ES-I3 (cell line): ENCODE results near the gene USP36.

Source experiments
- H3K36me3 ChIP-seq: 2 replicates; pipeline ENCODE4 v1.6.1; 2013; ENCODE audit warnings: mild to moderate bottlenecking, low read length, control low read depth, moderate library complexity; ENCODE audit not compliant: insufficient read depth
- H3K4me1 ChIP-seq: 2 replicates; pipeline ENCODE4 v1.6.1; 2013; ENCODE audit warnings: mild to moderate bottlenecking, control low read depth, low read length; ENCODE audit not compliant: insufficient read depth
- H3K9ac ChIP-seq: 2 replicates; pipeline ENCODE4 v1.6.1; 2013; ENCODE audit warnings: low read depth, mild to moderate bottlenecking, low read length, moderate library complexity
- H3K9me3 ChIP-seq: 2 replicates; pipeline ENCODE4 v1.6.1; 2013; ENCODE audit warnings: mild to moderate bottlenecking, low read length, moderate library complexity; ENCODE audit not compliant: control insufficient read depth, insufficient read depth

Gene USP36

DNA sequence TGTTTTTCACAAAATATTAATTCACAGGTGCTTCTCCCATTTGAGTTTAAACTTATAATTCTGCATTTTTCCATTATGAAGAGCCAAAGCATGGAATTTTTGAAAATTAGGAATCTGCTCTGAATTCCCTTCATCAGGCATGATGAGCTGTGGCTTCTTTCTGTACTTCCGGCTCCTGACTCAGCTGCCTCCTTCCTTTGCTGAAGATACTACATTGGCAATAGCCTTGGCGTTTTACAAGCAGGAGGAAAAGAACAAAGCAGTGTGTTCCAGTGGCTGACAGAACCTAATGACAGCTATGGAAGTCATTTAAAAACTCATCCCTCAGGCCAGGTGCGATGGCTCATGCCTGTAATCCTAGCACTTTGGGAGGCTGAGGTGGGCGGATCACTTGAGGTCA, 18.4 kb upstream of the USP36 start:
- no peaks in the 10 kb centered on the region for H3K36me3 ChIP-seq
- no peaks in the 10 kb centered on the region for H3K9me3 ChIP-seq

DNA sequence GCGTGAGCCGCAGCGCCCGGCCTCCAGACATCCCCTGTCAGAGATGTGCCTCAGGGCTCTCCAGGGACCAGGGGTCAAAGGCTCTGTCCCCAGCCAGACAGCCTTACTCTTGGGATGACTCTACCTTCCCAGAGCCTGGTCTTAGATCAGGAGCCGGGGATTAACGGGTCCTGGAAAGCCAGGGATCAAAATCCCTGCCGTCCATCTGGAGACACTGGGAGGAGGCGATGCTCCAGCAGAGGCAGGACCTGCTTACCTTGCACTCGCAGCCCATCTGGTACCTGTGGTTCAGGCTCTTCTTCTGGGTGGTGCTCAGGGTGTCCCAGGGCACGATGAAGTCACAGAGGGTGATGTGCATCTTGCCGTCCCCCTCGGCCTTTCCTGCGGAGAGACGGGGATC, 16.7 kb upstream of the USP36 start:
- Histone ChIP-seq H3K9me3 (no peaks in the 10 kb centered on the region), H3K9ac (no peak overlapping the region), H3K36me3 (no peaks in the 10 kb centered on the region), H3K4me1 (peaks cover 7% of the 10 kb centered on the region; the same call in 1 of the 2 replicates)

More for the DNA sequence above, 18.4 kb upstream of the USP36 start:
- Histone ChIP-seq H3K4me1 (peaks cover 10% of the 10 kb centered on the region; the same call in 1 of the 2 replicates), H3K9ac (no peak overlapping the region)

DNA sequence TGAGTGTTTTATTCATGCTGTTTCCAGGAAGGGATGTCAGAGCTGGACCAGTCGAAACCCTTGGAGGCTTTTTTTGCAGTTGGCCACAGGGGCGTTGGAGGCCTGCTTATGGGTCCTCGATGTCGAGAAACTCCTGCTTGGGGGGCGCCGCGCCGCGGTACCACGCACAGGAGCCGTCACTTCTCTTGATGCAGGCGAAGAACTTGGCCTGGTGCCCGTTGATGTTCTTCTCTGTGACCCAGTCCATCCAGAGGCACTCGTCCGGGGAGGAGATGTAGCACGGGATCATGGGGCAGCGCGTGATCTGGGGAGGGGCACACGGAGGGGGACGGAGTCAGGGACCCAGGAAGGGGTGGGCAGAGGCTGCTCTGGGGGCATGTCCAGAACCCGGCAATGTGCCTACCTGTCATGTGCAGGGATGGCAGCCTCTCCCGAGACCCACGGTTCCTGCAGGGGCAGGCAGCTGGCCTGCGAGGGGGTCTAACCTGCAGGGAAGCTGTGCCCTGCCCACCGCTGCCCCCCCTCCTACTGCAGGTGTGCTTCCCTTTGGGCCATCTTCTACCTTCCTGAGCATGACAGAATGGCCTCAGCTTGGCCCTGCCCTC, 15.0 kb upstream of the USP36 start:
- no peaks in the 10 kb centered on the region for H3K9me3 ChIP-seq
- H3K4me1 ChIP-seq: no peaks in the 10 kb centered on the region
- H3K9ac ChIP-seq: no peak overlapping the region
- H3K36me3 ChIP-seq: no peaks in the 10 kb centered on the region

DNA sequence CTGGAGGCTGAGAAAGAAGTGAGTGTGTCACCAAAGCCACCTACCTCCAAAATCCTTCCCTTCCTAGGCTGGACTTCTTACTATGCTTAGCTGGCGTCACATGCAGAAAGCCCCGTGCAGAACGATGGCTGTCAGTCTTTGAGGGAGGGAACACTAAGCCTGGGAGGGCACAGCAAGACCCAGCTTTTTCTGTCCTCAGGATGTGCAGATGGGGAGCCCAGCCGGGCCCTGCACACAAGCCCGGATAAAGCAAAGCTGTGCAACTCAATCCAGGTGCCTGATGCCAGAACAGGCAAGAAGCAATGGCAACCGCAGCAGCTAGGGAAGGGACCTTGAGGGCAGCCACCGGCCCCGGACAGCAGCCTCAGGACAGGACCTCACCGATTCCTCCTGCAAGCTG, 13.9 kb upstream of the USP36 start:
- no peaks in the 10 kb centered on the region for H3K9me3 ChIP-seq
- no peaks in the 10 kb centered on the region for H3K4me1 ChIP-seq
- H3K9ac ChIP-seq: no peak overlapping the region
- H3K36me3 ChIP-seq: no peaks in the 10 kb centered on the region

DNA sequence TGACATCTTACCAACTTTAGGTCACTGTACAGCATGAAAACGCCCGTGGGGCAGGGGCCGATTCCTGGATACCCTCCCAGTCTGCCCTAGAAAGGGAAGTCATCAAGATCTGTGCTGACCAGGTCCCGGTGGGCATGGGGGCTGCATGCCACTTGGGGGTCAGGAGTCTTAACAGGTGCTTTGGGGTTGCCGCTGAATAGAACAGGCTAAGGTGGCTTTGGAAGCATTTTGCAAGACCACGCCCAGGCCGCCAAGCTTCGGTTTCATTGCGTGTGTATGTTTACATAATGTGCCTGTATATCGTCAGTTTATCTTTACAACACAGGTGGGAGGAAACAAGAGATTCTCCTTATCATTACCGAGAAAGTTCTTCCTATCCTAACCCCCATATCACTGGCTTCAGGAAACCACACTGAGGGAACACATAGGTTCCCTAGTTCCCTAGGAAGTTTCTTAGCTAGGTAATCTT, 13.3 kb upstream of the USP36 start:
- Histone ChIP-seq H3K36me3 (no peaks in the 10 kb centered on the region), H3K9me3 (no peaks in the 10 kb centered on the region), H3K9ac (no peak overlapping the region), H3K4me1 (no peaks in the 10 kb centered on the region)

DNA sequence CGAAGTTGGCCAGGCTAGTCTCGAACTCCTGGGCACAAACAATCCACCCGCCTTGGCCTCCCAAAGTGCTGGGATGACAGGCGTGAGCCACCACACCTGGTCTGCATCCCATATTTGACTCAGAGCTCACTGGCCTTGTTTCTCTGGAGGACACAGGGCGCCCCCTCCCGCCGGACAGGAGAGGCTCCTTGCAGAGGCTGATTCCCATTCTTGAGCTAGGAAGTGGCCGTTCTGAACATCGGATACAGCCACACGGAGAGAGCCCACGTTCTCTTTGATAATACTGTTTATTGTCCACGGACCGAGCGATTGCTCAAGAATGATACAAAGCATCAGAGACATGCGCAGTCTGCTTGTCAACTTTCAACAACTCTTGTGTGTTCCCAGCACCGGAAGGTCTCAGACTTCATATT, 12.1 kb upstream of the USP36 start:
- Histone ChIP-seq H3K9me3 (no peaks in the 10 kb centered on the region), H3K9ac (no peak overlapping the region), H3K36me3 (no peaks in the 10 kb centered on the region), H3K4me1 (no peaks in the 10 kb centered on the region)

DNA sequence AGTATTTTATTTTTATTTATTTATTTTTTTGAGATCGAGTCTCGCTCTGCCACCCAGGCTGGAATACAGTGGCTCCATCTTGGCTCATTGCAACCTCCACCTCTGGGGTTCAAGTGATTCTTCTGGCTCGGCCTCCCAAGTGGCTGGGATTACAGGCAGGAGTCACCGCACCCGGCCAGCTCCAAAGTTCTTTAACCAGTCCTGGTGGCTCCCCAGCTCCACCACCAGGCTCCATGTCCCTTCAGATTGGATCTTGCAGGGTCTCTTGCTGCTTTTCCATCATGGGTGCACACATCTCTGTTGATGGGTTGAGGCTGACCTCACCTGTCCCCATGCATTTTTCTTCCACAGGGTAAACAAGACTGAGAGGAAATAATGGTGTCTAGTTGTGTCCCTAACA, 8.4 kb upstream of the USP36 start:
- Histone ChIP-seq H3K4me1 (no peaks in the 10 kb centered on the region), H3K36me3 (no peaks in the 10 kb centered on the region), H3K9me3 (no peaks in the 10 kb centered on the region), H3K9ac (no peak overlapping the region)

DNA sequence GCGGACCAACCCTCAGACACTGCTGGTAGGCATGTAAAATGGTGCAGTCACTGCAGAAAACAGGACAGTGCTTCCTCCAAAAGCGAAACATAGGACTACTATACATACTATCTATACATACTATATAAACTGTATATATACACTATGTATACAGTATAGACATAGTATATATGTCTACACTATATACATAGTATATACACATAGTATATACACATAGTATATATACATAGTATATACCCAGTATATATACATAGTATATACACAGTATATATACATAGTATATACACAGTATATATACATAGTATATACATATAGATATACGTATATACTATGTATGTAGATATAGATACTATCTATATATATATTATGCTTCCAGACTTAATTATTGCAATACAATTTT, 6.4 kb upstream of the USP36 start:
- Histone ChIP-seq H3K9ac (no peak overlapping the region), H3K9me3 (no peaks in the 10 kb centered on the region), H3K4me1 (no peaks in the 10 kb centered on the region), H3K36me3 (no peaks in the 10 kb centered on the region)

DNA sequence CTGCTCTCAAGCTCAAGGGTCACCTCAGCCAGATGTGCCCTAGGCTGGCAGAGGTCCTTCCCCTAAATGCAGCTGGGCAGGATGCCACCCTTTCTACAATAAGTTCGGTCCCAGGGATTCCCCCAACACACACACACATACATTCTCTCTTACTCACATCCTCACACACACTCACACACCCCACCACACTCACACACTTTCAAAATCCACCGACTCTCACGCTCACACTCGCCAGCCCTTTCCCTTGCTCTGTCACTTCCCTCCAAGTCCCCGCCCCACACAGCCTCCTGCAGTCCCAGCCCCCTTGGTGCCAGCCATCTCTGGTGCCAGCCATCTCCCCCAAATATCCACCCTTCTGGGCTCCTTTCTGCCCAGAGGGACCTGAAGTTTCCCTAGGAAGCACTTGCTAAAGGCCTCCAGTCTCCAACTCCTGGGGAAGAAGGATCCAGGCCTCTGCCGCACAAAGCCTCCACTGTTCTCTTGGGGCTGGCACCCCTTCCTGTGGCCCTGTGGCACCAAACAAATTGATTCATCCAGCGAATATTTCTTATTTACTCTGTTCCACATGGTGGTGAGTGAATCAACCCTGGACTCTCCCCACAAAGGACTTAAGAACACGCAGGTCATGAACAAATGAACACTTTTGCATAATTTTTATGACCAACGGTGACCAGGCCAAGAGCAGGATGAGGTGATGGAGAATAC, 3.8 kb upstream of the USP36 start:
- no peaks in the 10 kb centered on the region for H3K9me3 ChIP-seq
- no peaks in the 10 kb centered on the region for H3K36me3 ChIP-seq
- H3K4me1 ChIP-seq: 0 out of 2 replicates have a peak, but pooled peaks cover 3% of the 10 kb centered on the region
- no peak overlapping the region for H3K9ac ChIP-seq

DNA sequence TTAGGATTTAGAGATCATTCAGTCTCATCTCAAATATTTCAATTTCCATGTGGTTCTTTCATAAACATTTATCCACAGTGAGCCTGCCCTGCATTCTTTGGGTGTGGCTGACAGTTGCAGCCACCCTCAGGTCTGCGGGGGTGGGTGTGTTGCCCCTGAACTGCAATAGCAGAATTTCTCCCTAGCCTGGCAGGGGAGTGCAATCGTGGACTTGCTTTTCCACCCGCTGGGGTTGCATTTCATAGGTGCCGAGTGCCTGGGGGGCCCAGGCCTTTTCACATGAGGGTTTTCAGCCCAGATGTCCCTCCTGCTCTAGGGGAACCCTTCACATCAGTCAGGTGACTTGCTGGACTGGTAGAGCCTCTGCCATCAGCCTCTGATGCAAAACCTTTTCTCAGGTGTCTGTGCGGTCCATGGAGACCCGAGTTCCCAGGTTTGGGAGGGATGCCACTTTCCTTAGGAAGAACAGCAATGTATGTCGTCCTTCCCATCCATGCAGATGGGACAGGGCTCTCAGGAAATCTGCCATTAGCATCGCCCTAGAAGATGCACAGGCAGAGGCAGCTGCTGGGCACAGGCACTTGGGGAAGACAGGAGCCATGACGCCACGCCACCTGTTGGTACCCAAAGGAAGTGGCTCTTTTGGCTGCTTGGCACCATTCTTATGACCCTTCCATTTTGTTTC, 2.4 kb upstream of the USP36 start:
- Histone ChIP-seq H3K36me3 (no peaks in the 10 kb centered on the region), H3K9ac (no peak overlapping the region), H3K9me3 (no peaks in the 10 kb centered on the region), H3K4me1 (peaks cover 10% of the 10 kb centered on the region; the same call in 1 of the 2 replicates)

DNA sequence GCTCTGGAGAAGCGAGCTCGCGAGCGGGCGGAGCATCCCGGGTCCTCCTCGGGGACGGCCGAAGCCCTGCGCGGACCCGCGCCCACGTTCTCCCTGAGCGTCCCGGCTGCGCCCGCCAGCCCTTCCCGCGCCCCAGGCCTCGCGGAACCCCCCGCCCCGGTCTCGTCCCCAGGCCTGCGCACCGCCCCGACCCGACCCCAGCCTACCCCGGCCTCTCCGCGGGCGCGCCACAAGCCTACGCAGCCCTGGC, 159 bp downstream of the USP36 start:
- H3K9me3 ChIP-seq: no peaks in the 10 kb centered on the region
- peaks cover 10% of the 10 kb centered on the region; the same call in 1 of the 2 replicates for H3K4me1 ChIP-seq
- peak overlapping the region; percentile 80 for H3K9ac ChIP-seq
- H3K36me3 ChIP-seq: peaks cover 18% of the 10 kb centered on the region

DNA sequence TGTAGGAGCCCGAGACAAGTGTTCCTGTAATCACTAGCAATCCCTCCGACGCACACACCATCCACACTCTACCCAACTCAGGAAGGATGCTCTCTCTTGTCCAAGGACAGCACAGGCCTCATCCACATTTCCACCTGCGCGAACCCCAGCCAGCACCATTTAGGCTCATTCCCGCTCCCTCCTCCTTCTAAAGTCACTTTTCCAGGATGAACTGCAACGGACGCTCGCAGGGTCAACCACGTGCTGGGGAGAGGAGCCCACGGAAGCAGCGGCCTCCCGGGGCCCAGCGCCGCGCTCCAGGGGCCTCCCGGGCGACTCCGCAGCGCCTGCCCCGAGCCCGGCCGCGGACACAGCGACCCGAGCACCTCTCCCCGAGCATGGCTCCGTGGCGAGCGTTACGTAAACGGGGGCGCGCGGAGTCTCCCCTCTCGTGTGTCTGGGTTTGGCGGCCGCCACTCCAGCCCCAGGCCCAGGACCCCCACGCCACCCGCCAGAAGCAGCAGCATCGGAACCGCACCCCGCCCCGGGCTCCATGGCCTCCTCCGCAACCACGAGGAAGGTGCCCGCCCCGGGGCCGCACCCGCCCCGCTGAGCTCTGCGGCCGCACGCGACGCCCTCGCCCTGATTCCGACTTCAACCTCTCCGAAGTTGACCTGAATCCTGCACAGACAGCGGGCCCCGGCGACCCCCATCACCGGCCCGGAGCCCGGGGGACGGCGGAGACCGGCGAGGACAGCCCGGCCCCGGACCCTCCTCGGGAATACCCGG, 668 bp downstream of the USP36 start:
- Histone ChIP-seq H3K9ac (peak overlapping the region; percentile 80), H3K9me3 (no peaks in the 10 kb centered on the region), H3K4me1 (peaks cover 10% of the 10 kb centered on the region; the same call in 1 of the 2 replicates), H3K36me3 (peaks cover 23% of the 10 kb centered on the region)

DNA sequence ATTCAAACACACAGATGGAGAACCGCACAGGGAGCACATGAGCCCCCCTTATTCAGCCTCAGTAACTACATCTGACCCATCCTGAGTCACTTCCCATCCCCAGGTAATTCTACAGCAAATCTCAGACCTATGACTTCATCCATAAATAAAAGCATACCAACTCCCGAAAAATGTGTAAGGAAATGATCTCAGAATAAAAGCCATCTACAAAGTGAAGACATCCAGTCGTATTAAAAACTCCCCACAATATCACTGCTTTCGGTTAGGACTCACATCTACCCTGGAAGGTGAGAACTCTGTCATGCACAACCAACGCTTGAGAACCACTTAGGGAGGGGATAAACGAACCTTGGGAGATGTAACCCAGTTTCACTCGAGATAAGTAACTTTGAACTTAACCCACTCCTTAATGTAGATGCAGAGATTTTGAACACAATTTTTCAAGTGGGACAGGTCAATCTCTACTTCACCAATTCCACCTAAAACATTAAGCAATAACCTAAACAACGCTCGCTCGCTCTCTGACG, 1.3 kb downstream of the USP36 start:
- peaks cover 10% of the 10 kb centered on the region; the same call in 1 of the 2 replicates for H3K4me1 ChIP-seq
- no peaks in the 10 kb centered on the region for H3K9me3 ChIP-seq
- peaks cover 28% of the 10 kb centered on the region for H3K36me3 ChIP-seq

DNA sequence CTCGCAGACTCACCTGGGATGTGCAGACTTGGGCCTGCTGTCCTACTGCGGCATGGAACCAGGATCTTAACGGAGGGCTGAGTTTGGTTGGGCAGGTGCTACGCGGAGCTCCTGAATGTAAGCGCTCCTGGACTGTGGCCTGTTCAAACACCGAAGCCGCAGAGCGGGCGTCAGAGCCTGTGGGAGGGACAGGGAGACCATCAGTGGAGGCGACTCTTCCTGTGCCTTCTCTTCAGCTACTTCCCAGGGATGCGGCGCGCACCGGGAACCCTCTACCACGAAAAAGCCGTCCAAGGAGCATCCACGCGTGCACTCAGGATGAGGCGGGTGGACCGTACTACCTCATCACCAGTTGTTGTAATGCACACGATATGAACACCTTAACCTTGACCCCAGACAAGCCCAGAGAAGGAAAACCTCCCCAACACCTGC, 2.0 kb downstream of the USP36 start:
- no peaks in the 10 kb centered on the region for H3K9me3 ChIP-seq
- H3K9ac ChIP-seq: 0 out of 2 replicates have a peak overlapping the region, but pooled peaks have one; percentile 80
- H3K36me3 ChIP-seq: peaks cover 35% of the 10 kb centered on the region
- peaks cover 10% of the 10 kb centered on the region; the same call in 1 of the 2 replicates for H3K4me1 ChIP-seq

More for the DNA sequence above, 1.3 kb downstream of the USP36 start:
- H3K9ac ChIP-seq: peak overlapping the region; percentile 80
